Measurements from ENCODE around the gene IL33.

DNA sequence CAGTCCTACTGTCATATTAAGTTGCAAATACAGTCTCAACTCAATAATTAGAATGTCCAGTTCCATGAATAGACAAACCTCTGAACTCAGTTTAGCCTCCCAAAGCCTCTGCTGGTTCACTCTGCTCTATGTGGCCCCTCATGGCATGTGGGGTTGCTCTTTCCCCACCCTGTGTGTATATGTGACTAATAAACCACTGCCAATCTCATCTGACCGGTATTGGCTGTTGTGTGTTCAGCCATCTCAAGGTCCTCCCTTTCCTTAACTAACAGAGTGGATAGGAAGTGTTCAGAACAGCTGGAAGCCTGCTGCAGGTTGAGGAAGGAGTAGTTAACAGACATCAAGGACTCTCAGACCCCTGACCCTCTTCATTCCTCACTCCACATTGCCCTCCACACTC is 55.3 kb downstream of the IL33 start:
- TF ChIP-seq, protein P1, sequence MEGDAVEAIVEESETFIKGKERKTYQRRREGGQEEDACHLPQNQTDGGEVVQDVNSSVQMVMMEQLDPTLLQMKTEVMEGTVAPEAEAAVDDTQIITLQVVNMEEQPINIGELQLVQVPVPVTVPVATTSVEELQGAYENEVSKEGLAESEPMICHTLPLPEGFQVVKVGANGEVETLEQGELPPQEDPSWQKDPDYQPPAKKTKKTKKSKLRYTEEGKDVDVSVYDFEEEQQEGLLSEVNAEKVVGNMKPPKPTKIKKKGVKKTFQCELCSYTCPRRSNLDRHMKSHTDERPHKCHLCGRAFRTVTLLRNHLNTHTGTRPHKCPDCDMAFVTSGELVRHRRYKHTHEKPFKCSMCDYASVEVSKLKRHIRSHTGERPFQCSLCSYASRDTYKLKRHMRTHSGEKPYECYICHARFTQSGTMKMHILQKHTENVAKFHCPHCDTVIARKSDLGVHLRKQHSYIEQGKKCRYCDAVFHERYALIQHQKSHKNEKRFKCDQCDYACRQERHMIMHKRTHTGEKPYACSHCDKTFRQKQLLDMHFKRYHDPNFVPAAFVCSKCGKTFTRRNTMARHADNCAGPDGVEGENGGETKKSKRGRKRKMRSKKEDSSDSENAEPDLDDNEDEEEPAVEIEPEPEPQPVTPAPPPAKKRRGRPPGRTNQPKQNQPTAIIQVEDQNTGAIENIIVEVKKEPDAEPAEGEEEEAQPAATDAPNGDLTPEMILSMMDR (conservative IDR thresholded peaks at IDR 0.05; ENCODE audit: low read length), result no peak
- no peak for TF ChIP-seq EZH2phosphoT487 (IDR thresholded peaks at IDR 0.05; ENCODE audit: borderline replicate concordance, low read depth, low read length)
